HG03097 (cell line): ENCODE measurements around the gene TSFM.

Source experiments
- ATAC-seq: cut with Tn5 transposase; IDR thresholded peaks from one replicate; pipeline ENCODE4 v1.9.1; 2021; ENCODE audit not compliant: unreplicated experiment, low FRiP score

Gene TSFM

GRCh38 chr12:57777911-57778310 lies 4.7 kb upstream of the TSFM start:
- no peak for ATAC-seq

- ATAC-seq: no peak
These were observed 2.9 kb upstream of the TSFM start for GRCh38 chr12:57779736-57780135.

DNA sequence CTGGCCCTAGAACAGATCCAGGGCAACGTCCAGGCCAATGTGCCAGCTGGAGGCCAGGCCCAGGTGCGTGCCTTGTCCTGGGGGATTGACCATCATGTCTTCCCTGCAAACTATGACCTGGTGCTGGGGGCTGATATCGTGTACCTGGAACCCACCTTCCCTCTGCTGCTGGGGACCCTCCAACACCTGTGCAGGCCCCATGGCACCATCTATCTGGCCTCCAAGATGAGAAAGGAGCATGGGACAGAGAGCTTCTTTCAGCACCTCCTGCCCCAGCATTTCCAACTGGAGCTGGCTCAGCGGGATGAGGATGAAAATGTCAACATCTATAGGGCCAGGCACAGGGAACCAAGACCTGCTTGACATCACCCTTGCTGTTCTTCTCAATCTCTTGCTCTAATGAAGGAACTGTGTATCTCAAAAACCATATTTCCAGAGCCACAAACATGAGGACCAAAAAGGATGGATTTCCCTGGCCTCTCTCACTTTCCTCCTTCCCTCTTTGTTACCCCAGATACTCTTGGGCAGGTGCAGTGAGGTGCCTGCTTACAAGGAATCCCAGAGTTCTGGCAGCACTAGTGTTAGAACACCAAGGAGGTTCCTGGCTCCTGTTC lies 2.2 kb upstream of the TSFM start:
- no peak for ATAC-seq

GRCh38 chr12:57781244-57781643 lies 1.3 kb upstream of the TSFM start:
- no peak for ATAC-seq

- no peak for ATAC-seq
These were observed 786 bp upstream of the TSFM start for GRCh38 chr12:57781801-57782200.

- ATAC-seq: peak; percentile 1
These were observed 362 bp upstream of the TSFM start for GRCh38 chr12:57782243-57782607.

DNA sequence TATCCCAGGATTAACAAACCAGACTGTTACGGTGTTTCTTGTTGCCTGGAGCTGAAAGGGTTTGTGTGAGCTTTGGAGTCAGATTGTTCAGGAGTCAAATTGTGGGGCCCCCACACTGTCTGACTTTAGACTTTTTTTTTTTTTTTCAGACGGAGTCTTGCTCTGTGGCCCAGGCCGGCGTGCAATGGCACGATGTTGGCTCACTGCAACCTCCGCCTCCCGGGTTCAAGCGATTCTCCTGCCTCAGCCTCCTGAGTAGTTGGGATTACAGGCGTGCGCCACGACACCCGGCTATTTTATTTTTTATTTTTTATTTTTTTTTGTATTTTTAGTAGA lies 847 bp downstream of the TSFM start:
- no peak for ATAC-seq

GRCh38 chr12:57783861-57784260 lies 1.3 kb downstream of the TSFM start:
- ATAC-seq: no peak

GRCh38 chr12:57793920-57794319 lies 11.3 kb downstream of the TSFM start:
- no peak for ATAC-seq

GRCh38 chr12:57795354-57795753 lies 12.8 kb downstream of the TSFM start:
- ATAC-seq: no peak

- no peak for ATAC-seq
These were observed 14.4 kb downstream of the TSFM start for GRCh38 chr12:57796996-57797395.

- no peak for ATAC-seq
These were observed 15.3 kb downstream of the TSFM start for GRCh38 chr12:57797933-57798332.

DNA sequence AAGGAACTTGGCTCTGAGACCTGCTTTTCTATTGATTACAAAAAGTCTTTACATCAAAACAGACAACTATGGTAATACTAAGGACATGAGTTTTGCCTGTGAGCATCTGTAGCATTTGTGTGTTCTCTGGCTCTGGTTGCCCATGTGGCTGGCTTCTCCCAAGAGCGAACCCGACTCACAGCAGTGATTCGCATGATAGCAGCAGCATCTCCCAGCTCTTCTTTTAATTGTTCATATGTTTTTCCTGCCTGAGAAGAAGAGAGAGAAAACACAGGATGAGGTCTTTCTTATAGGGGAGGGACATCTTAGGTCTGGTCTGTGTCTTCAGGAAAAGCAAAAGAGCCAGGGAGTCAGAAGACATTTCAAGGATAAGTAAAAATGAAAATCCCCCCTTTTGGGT lies 18.4 kb downstream of the TSFM start:
- no peak for ATAC-seq

DNA sequence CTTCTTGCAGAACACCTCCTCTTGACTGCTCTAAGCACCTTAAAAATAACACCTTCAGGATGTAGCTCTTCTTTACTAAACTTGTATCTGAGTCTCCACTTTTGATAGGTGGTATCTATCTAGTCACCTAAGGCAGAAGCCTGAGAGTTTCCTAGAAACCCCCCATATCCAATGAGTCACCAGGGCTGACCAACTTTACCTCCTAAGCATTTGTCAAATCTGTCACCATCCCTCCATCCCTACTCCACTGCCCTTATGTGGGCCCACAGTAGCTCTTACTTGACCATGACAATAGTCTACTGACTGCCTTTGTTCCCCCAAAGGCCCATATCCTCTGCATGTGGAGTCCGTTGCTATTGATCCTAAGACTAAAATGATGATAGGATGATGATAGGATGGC lies 20.0 kb downstream of the TSFM start:
- no peak for ATAC-seq

DNA sequence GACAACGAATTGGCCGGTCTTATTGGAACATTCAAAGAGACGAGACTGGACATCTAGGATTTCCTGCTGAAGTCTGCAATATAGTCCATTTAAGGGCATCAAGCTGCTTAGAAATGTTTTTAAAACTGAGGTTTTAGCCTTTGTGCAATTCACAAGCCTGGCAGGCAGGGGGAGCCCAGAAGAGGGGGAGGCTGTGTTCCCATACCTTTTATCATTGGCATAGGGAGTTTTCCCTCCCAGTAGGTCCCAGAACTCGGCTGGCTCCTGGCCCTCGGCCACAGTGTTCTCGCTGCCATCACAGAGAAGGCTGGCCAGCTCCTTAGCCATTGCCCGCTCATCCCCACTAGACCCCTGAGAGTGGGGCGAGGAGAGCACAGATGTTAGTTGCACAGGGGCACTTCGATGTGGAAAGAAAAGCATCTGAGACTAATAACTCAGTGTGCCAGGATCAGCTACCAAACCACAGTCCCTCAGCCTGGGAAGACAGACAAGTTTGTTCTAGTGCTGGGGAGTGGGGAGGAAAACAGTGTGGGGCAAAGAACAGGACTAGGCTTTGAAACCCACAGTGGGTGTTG lies 20.8 kb downstream of the TSFM start:
- ATAC-seq: no peak

GRCh38 chr12:57806677-57807076 lies 24.1 kb downstream of the TSFM start:
- no peak for ATAC-seq

GRCh38 chr12:57807285-57807684 lies 24.7 kb downstream of the TSFM start:
- no peak for ATAC-seq

GRCh38 chr12:57808351-57808750 lies 25.8 kb downstream of the TSFM start:
- no peak for ATAC-seq

- no peak for ATAC-seq
These were observed 26.8 kb downstream of the TSFM start for GRCh38 chr12:57809425-57809824.

DNA sequence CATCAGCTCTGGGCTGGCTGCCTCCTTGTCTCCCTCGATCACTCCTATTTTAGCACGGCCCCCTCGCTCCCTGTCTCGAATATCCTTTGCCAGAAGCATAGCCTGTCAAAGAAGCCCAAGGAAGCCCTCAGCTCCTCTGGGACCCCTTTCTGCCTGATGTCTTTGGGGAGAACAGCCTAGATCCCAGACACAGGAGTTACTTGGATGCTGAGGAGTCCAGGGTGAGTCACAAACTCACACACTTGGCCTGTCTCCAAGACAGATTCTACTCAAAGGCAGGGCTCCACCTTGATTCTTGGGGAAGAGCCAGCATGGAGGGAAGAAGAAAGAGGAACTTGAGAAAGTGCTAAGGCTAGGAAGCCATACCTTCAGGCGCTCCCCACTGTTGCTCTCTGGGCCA lies 27.9 kb downstream of the TSFM start:
- no peak for ATAC-seq

DNA sequence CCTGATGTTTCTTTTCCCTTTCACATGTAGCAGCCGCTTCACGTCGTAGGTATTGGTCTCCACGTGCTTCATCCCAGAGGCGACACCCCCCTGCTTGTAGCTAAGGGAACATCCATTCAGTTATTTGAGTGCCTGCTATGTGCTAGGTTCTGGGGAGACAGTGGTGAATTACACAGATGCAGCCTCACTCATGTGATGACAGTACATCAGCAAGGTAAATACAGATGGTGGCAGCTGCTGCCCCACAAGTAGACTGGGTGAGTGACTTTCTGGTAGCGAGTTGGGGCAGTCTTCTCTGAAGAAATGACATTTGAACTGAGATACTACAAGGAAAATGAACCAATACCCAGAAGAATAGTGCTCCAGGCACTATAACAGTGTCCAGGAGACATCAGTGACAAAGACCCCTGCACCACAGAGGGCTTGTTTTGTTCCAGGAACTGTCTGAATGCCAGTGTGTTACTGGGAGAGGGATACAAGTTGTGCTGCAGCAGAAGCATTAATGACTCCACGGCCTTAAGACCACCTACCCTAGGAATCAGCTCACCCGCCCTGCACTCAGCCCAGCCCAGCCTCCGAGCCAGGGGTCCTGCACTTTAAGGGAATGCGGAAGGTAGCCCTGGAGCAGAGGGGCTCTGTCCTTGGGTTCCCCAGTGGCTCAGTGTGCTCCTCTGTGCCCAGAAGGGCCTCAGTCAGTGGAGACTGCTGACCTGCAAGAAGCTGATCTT lies 28.6 kb downstream of the TSFM start:
- no peak for ATAC-seq
